CD4-positive, alpha-beta memory T cell (primary cell): ENCODE measurements around the gene ERC1. TPM values are rescaled to one million over a fixed set of nuclear protein-coding genes. Genes with fewer than 3 reads are reported as not detected.
A peak's percentile ranks its signal among the peaks of the same experiment; 100 is the strongest.

Source experiments
- CTCF ChIA-PET: fragments of 350-600 bp; sonication (Branson Sonifier 250); formaldehyde crosslinking; loops from one replicate; lab custom pipeline; 2021; ENCODE audit warnings: inconsistent platforms; ENCODE audit not compliant: partially characterized antibody; lab: Charles Lee
- POLR2A ChIA-PET: fragments of 350-600 bp; sonication (Branson Sonifier 250); formaldehyde crosslinking; loops from one replicate; lab custom pipeline; 2021; ENCODE audit not compliant: partially characterized antibody; lab: Charles Lee
- DNase-seq, 5 donors: peaks; one replicate each; pipeline versions ENCODE4 v3.0.0 to v3.0.0-alpha.2; 2020 to 2022; ENCODE audit warnings: mixed read lengths in 1 of 5
- H3K27ac ChIP-seq: one replicate; pipeline ENCODE4 v1.7.0; 2013; ENCODE audit warnings: low read depth, low read length
- H3K27me3 ChIP-seq: 2 replicates; pipeline ENCODE4 v1.7.0; 2013; ENCODE audit warnings: mild to moderate bottlenecking, low read length, moderate library complexity; ENCODE audit not compliant: insufficient read depth
- H3K36me3 ChIP-seq: 2 replicates; pipeline ENCODE4 v1.7.0; 2013; ENCODE audit warnings: mild to moderate bottlenecking, low read length, moderate library complexity; ENCODE audit not compliant: insufficient read depth
- H3K4me1 ChIP-seq: 2 replicates; pipeline ENCODE4 v1.7.0; 2013; ENCODE audit warnings: mild to moderate bottlenecking, low read length, moderate library complexity; ENCODE audit not compliant: insufficient read depth
- H3K4me3 ChIP-seq, 2 donors: one replicate each; pipeline ENCODE4 v1.7.0; 2013; ENCODE audit warnings: low read length in 2 of 2, mild to moderate bottlenecking in 1 of 2
- H3K9me3 ChIP-seq, 2 donors: one replicate each; pipeline ENCODE4 v1.7.0; 2013; ENCODE audit warnings: low read length in 2 of 2, control low read depth in 1 of 2; ENCODE audit not compliant: control insufficient read depth in 1 of 2
- H3K27ac Mint-ChIP-seq, 7 donors: one replicate each; pipeline ENCODE4 v1.8.0; 2020 to 2021; ENCODE audit warnings: mixed read lengths in 7 of 7, mild to moderate bottlenecking in 6 of 7, inconsistent platforms in 3 of 7, moderate library complexity in 3 of 7
- H3K27me3 Mint-ChIP-seq, 2 donors: one replicate each; pipeline ENCODE4 v1.8.0; 2020 to 2021; ENCODE audit warnings: mixed read lengths in 2 of 2
- H3K36me3 Mint-ChIP-seq, 2 donors: one replicate each; pipeline ENCODE4 v1.8.0; 2020 to 2021; ENCODE audit warnings: mixed read lengths in 2 of 2, inconsistent platforms in 1 of 2, mild to moderate bottlenecking in 1 of 2
- H3K4me1 Mint-ChIP-seq, 4 donors: one replicate each; pipeline ENCODE4 v1.8.0; 2020 to 2021; ENCODE audit warnings: mixed read lengths in 4 of 4, mild to moderate bottlenecking in 1 of 4
- H3K4me3 Mint-ChIP-seq, 8 donors: one replicate each; pipeline ENCODE4 v1.8.0; 2020 to 2021; ENCODE audit warnings: mixed read lengths in 8 of 8, mild to moderate bottlenecking in 7 of 8, moderate library complexity in 6 of 8, inconsistent platforms in 3 of 8
- H3K9me3 Mint-ChIP-seq, 8 donors: one replicate each; pipeline ENCODE4 v1.8.0; 2020 to 2021; ENCODE audit warnings: mixed read lengths in 8 of 8, mild to moderate bottlenecking in 5 of 8, inconsistent platforms in 3 of 8, moderate library complexity in 1 of 8
- intact Hi-C: fragments of 100-400 bp; cut with micrococcal nuclease; formaldehyde crosslinking; loops from one replicate; pipeline ENCODE4 v1.15.1; 2023
- polyA plus RNA-seq, 2 donors: library from polyadenylated mRNA; unstranded; fragments of 300-500 nt; fragmentation: Illumina TruSeq; gene quantifications; one replicate each; pipeline ENCODE4 v1.2.3, GENCODE V29; 2021
- total RNA-seq, 2 experiments: library from RNA; stranded (reverse); gene quantifications; one replicate each; pipeline ENCODE4 v1.2.3, GENCODE V29; 2021

The ERC1 gene
- total RNA-seq (10 to 100 TPM; 34.3 to 41.7 TPM), polyA plus RNA-seq (10 to 100 TPM in 1 of 2 donors, 1 to 10 TPM in 1; 4.0 to 23.2 TPM)

- Mint-ChIP-seq H3K4me3 (peak within 1 kb of the TSS; percentile 92 to 100 (median 98)), H3K36me3 (peaks cover 0 to 4% of the 10 kb centered on the region in 2 donors), H3K9me3 (peaks cover 0 to 2% (median 0%) of the 10 kb centered on the region in 8 donors), H3K27ac (peak within 1 kb of the TSS; percentile 89 to 99 (median 98)), H3K27me3 (no peaks in the 10 kb centered on the region), H3K4me1 (peaks cover 27 to 45% (median 39%) of the 10 kb centered on the region in 4 donors)
- peaks cover 31% of the 10 kb centered on the region for H3K4me1 ChIP-seq
- DNase-seq = peak; percentile 78 to 90 (median 85)
- peak within 1 kb of the TSS; percentile 69 to 78 for H3K4me3 ChIP-seq
- no peaks in the 10 kb centered on the region for H3K36me3 ChIP-seq
- H3K27ac ChIP-seq = peak within 1 kb of the TSS; percentile 69
- H3K9me3 ChIP-seq = no peaks in the 10 kb centered on the region
- ChIA-PET CTCF (interaction anchor here (0.8 to 1.5 kb wide), 7 partner anchors 40 to 800 kb away, joined by 3 to 9 read pairs (median 3); partner anchors contain the start of gene RAD52), POLR2A (interaction anchor here (1.0 to 3.1 kb wide), 8 partner anchors 9 to 603 kb away, joined by 3 to 32 read pairs (median 3); partner anchors contain the start of genes FBXL14, RAD52 and WNK1)
- no peaks in the 10 kb centered on the region for H3K27me3 ChIP-seq
- intact Hi-C loops = loop anchor here (1.0 to 5.0 kb wide), 2 partner anchors 42 to 601 kb away; partner anchors contain the start of genes FBXL14 and RAD52
These were observed at the start of gene ERC1 for GRCh38 chr12:990661-991349. Gene ERC1 (plus strand): TSS chr12:991223. CDS start chr12:1027904, 36,681 bp downstream.

DNA sequence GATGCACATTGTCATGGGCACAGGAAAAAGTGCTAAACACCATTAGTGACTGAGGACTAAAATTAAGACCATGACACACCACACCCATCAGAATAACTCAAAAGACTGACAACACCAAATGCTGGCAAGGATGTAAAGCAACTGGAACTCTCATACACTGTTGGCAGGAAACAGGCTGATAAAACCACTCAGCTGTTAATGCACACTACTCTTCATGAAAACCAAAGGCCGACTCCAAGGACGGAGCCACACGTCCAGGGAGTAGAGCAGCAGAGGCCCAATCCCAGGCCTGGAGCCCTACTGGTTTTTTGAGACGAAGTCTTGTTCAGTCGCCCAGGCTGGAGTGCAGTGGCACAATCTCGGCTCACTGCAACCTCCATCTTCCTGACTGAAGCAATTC is 48.0 kb upstream of the ERC1 start:
- no peaks in the 10 kb centered on the region for H3K27me3 Mint-ChIP-seq
- Histone ChIP-seq H3K9me3 (no peaks in the 10 kb centered on the region), H3K4me1 (peaks cover 14% of the 10 kb centered on the region), H3K27me3 (no peaks in the 10 kb centered on the region), H3K27ac (no peak overlapping the region), H3K4me3 (no peak overlapping the region), H3K36me3 (no peaks in the 10 kb centered on the region)
- POLR2A ChIA-PET = no interaction called here
- intact Hi-C loops = loop anchor here (10.0 kb wide), 1 partner anchor 488 kb away; the partner anchor contains the start of gene B4GALNT3
- H3K9me3 Mint-ChIP-seq = peaks cover 0 to 6% (median 0%) of the 10 kb centered on the region in 8 donors
- peak overlapping the region in 3 of 7 donors; percentile 3 to 53 (median 8) for H3K27ac Mint-ChIP-seq
- CTCF ChIA-PET = no interaction called here
- no peak overlapping the region for H3K4me3 Mint-ChIP-seq
- DNase-seq = no peak
- peaks cover 24 to 57% (median 32%) of the 10 kb centered on the region in 4 donors for H3K4me1 Mint-ChIP-seq
- H3K36me3 Mint-ChIP-seq = peaks cover 28 to 43% of the 10 kb centered on the region in 2 donors

- peaks cover 0 to 6% (median 0%) of the 10 kb centered on the region in 8 donors for H3K9me3 Mint-ChIP-seq
- H3K27me3 Mint-ChIP-seq = no peaks in the 10 kb centered on the region
- Histone ChIP-seq H3K4me1 (peaks cover 22% of the 10 kb centered on the region), H3K27me3 (no peaks in the 10 kb centered on the region), H3K9me3 (no peaks in the 10 kb centered on the region), H3K27ac (no peak overlapping the region), H3K4me3 (no peak overlapping the region), H3K36me3 (no peaks in the 10 kb centered on the region)
- H3K4me1 Mint-ChIP-seq = peaks cover 28 to 66% (median 39%) of the 10 kb centered on the region in 4 donors
- intact Hi-C loops = loop anchor here (10.0 kb wide), 1 partner anchor 489 kb away; the partner anchor contains the start of gene B4GALNT3
- peak overlapping the region in 5 of 7 donors; percentile 43 to 86 (median 55) for H3K27ac Mint-ChIP-seq
- H3K4me3 Mint-ChIP-seq = peak overlapping the region in 1 of 8 donors; percentile 8
- ChIA-PET POLR2A (no interaction called here), CTCF (interaction anchor here (1.0 kb wide), 1 partner anchor 16 kb away, joined by 3 read pairs; no protein-coding TSS in a partner anchor)
- no peak for DNase-seq
- H3K36me3 Mint-ChIP-seq = peaks cover 23 to 43% of the 10 kb centered on the region in 2 donors
These were observed 46.8 kb upstream of the ERC1 start for GRCh38 chr12:944211-944610.

- Mint-ChIP-seq H3K4me3 (peak overlapping the region in 7 of 8 donors; percentile 29 to 63 (median 50)), H3K27ac (peak overlapping the region in 5 of 7 donors; percentile 33 to 92 (median 75))
These were observed 44.8 kb upstream of the ERC1 start for GRCh38 chr12:946212-946611.

GRCh38 chr12:946631-947030 is 44.4 kb upstream of the ERC1 start:
- Mint-ChIP-seq H3K27me3 (no peaks in the 10 kb centered on the region), H3K4me1 (peaks cover 25 to 56% (median 38%) of the 10 kb centered on the region in 4 donors), H3K36me3 (peaks cover 12 to 34% of the 10 kb centered on the region in 2 donors), H3K4me3 (peak overlapping the region; percentile 6 to 63 (median 48)), H3K9me3 (peaks cover 0 to 2% (median 0%) of the 10 kb centered on the region in 8 donors), H3K27ac (peak overlapping the region in 5 of 7 donors; percentile 33 to 92 (median 67))
- no peaks in the 10 kb centered on the region for H3K27me3 ChIP-seq
- H3K9me3 ChIP-seq = no peaks in the 10 kb centered on the region
- ChIA-PET POLR2A (interaction anchor here (0.8 kb wide), 1 partner anchor 12 kb away, joined by 6 read pairs; no protein-coding TSS in a partner anchor), CTCF (interaction anchor here (1.1 to 1.5 kb wide), 3 partner anchors 21 to 377 kb away, joined by 3 to 6 read pairs (median 3); no protein-coding TSS in a partner anchor)
- no peak for DNase-seq
- no peak overlapping the region for H3K27ac ChIP-seq
- intact Hi-C loops = loop anchor here (5.0 to 10.0 kb wide), 6 partner anchors 34 to 646 kb away; partner anchors contain the start of genes B4GALNT3 and FBXL14
- H3K36me3 ChIP-seq = no peaks in the 10 kb centered on the region
- peaks cover 22% of the 10 kb centered on the region for H3K4me1 ChIP-seq
- H3K4me3 ChIP-seq = no peak overlapping the region

More at GRCh38 chr12:946212-946611, 44.8 kb upstream of the ERC1 start:
- no peak overlapping the region for H3K27ac ChIP-seq
- H3K4me1 Mint-ChIP-seq = peaks cover 25 to 56% (median 38%) of the 10 kb centered on the region in 4 donors
- peaks cover 12 to 34% of the 10 kb centered on the region in 2 donors for H3K36me3 Mint-ChIP-seq
- H3K27me3 ChIP-seq = no peaks in the 10 kb centered on the region
- no peaks in the 10 kb centered on the region for H3K27me3 Mint-ChIP-seq
- POLR2A ChIA-PET = interaction anchor here (0.8 kb wide), 1 partner anchor 11 kb away, joined by 6 read pairs; no protein-coding TSS in a partner anchor
- CTCF ChIA-PET = interaction anchor here (1.1 to 1.5 kb wide), 3 partner anchors 21 to 376 kb away, joined by 3 to 6 read pairs (median 3); no protein-coding TSS in a partner anchor
- intact Hi-C loops = loop anchor here (5.0 to 10.0 kb wide), 6 partner anchors 34 to 646 kb away; partner anchors contain the start of genes B4GALNT3 and FBXL14
- H3K9me3 Mint-ChIP-seq = peaks cover 0 to 2% (median 0%) of the 10 kb centered on the region in 8 donors
- no peaks in the 10 kb centered on the region for H3K9me3 ChIP-seq
- no peak for DNase-seq
- H3K4me3 ChIP-seq = no peak overlapping the region
- peaks cover 22% of the 10 kb centered on the region for H3K4me1 ChIP-seq
- no peaks in the 10 kb centered on the region for H3K36me3 ChIP-seq

DNA sequence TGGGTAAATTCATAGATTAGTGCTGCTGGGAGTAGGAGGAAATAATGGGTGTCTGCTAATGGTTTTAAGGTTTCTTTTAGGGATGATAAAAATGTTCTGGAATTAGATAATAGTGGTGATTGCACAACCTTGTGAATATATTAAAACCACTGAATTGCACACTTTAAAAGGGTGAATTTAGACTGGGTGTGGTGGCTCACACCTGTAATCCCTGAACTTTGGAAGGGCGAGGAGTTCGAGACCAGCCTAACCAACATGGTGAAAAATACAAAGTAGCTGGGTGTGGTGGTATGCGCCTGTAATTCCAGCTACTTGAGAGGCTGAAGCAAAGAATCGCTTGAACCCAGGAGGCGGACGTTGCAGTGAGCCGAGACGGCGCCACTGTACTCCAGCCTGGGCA is 42.8 kb upstream of the ERC1 start:
- ChIA-PET CTCF (interaction anchor here (1.6 to 2.6 kb wide), 3 partner anchors 10 to 635 kb away, joined by 5 to 14 read pairs (median 7); no protein-coding TSS in a partner anchor), POLR2A (interaction anchor here (0.6 to 2.4 kb wide), 6 partner anchors 11 to 385 kb away, joined by 3 to 32 read pairs (median 8); partner anchors contain the start of genes ERC1 and WNK1)
- H3K4me3 ChIP-seq = no peak overlapping the region
- no peaks in the 10 kb centered on the region for H3K36me3 ChIP-seq
- peaks cover 22% of the 10 kb centered on the region for H3K4me1 ChIP-seq
- DNase-seq = no peak
- no peaks in the 10 kb centered on the region for H3K27me3 ChIP-seq
- Mint-ChIP-seq H3K36me3 (peaks cover 8 to 24% of the 10 kb centered on the region in 2 donors), H3K27me3 (no peaks in the 10 kb centered on the region), H3K27ac (peak overlapping the region; percentile 0 to 94 (median 63)), H3K4me3 (peak overlapping the region; percentile 48 to 97 (median 64)), H3K4me1 (peaks cover 23 to 51% (median 34%) of the 10 kb centered on the region in 4 donors), H3K9me3 (peaks cover 0 to 2% (median 0%) of the 10 kb centered on the region in 8 donors)
- intact Hi-C loops = loop anchor here (5.0 to 10.0 kb wide), 6 partner anchors 36 to 644 kb away; partner anchors contain the start of genes B4GALNT3 and FBXL14
- no peaks in the 10 kb centered on the region for H3K9me3 ChIP-seq
- no peak overlapping the region for H3K27ac ChIP-seq
